Spinal cord (tissue), 10 donors: ENCODE results near the gene PHLDB2. TPM values are rescaled to one million over a fixed set of nuclear protein-coding genes. Genes with fewer than 3 reads are reported as not detected.

ENCODE experiments used
- DNase-seq, 6 donors: peaks; one replicate each; pipeline versions ENCODE4 v3.0.0 to v3.0.0-alpha.2; 2013 to 2015; ENCODE audit warnings: low spot score in 6 of 6, low read depth in 4 of 6
- H3K27ac ChIP-seq: one replicate; pipeline ENCODE4 v1.5.1; 2013; ENCODE audit warnings: low read depth, low read length, control low read depth
- H3K27me3 ChIP-seq: one replicate; pipeline ENCODE4 v1.6.1; 2013; ENCODE audit warnings: low read length; ENCODE audit not compliant: control insufficient read depth, insufficient read depth
- H3K36me3 ChIP-seq: one replicate; pipeline ENCODE4 v1.6.1; 2013; ENCODE audit warnings: low read length; ENCODE audit not compliant: control insufficient read depth, insufficient read depth
- H3K4me1 ChIP-seq: one replicate; pipeline ENCODE4 v1.6.1; 2013; ENCODE audit warnings: low read length; ENCODE audit not compliant: control insufficient read depth, insufficient read depth
- H3K4me3 ChIP-seq: one replicate; pipeline ENCODE4 v1.5.1; 2013; ENCODE audit warnings: low read depth, low read length, control low read depth
- H3K9me3 ChIP-seq: one replicate; pipeline ENCODE4 v1.6.1; 2013; ENCODE audit warnings: low read length; ENCODE audit not compliant: control insufficient read depth, insufficient read depth
- WGBS: methylation state at CpG from one replicate; pipeline ENCODE4 v1.1.5; 2013; ENCODE audit warnings: missing lambda C conversion rate; ENCODE audit not compliant: insufficient coverage; 5-methylcytosine and 5-hydroxymethylcytosine counted together
- polyA plus RNA-seq, 2 donors: library from polyadenylated mRNA; unstranded; fragments of 120-200 nt; gene quantifications; one replicate each; pipeline ENCODE4 v1.2.1, GENCODE V29; 2013; ENCODE audit not compliant: insufficient read length in 2 of 2
- total RNA-seq, 2 donors: library from RNA; depleted of rRNA in 1 of 2; stranded (reverse); fragments of 120-200 nt in 1 of 2; fragments of >200 nt in 1 of 2; gene quantifications; one replicate each; pipeline versions ENCODE4 v1.2.3 to v1.2.4, GENCODE V29; 2013 to 2014
- donor health status: healthy.

PHLDB2 gene
- total and polyA plus RNA-seq, 4 donors: 8.0 to 130 (median 31.0) TPM

- H3K36me3 ChIP-seq: no peaks in the 10 kb centered on the region
- H3K4me3 ChIP-seq: no peak overlapping the region
- peaks cover 12% of the 10 kb centered on the region for H3K4me1 ChIP-seq
- H3K9me3 ChIP-seq: no peaks in the 10 kb centered on the region
- WGBS: 83% methylated on average over 1 of the region's 6 CpGs
- DNase-seq: no peak
- H3K27ac ChIP-seq: no peak overlapping the region
- peaks cover 15% of the 10 kb centered on the region for H3K27me3 ChIP-seq
Observed at GRCh38 chr3:111857474-111857873, 1.6 kb upstream of the PHLDB2 start.

GRCh38 chr3:111858642-111859041 is 423 bp upstream of the PHLDB2 start:
- no peaks in the 10 kb centered on the region for H3K36me3 ChIP-seq
- 33% methylated on average over 1 of the region's 10 CpGs for WGBS

GRCh38 chr3:111859974-111860859 is 1.2 kb downstream of the PHLDB2 start:
- peak overlapping the region; percentile 71 for H3K4me3 ChIP-seq
- peaks cover 15% of the 10 kb centered on the region for H3K27me3 ChIP-seq
- no peaks in the 10 kb centered on the region for H3K9me3 ChIP-seq
- no peaks in the 10 kb centered on the region for H3K36me3 ChIP-seq
- 0% methylated on average over 29 of the region's 35 CpGs for WGBS
- H3K27ac ChIP-seq: peak overlapping the region; percentile 93
- H3K4me1 ChIP-seq: peaks cover 15% of the 10 kb centered on the region
- DNase-seq: peak in 4 of 6 donors; percentile 41 to 84 (median 62)

More at GRCh38 chr3:111858642-111859041, 423 bp upstream of the PHLDB2 start:
- Histone ChIP-seq H3K4me1 (peaks cover 15% of the 10 kb centered on the region), H3K27ac (peak overlapping the region; percentile 85), H3K4me3 (peak overlapping the region; percentile 71), H3K27me3 (peaks cover 15% of the 10 kb centered on the region), H3K9me3 (no peaks in the 10 kb centered on the region)
- no peak for DNase-seq

GRCh38 chr3:111861391-111861790 is 2.3 kb downstream of the PHLDB2 start:
- Histone ChIP-seq H3K4me3 (peak overlapping the region; percentile 71), H3K36me3 (no peaks in the 10 kb centered on the region), H3K9me3 (no peaks in the 10 kb centered on the region), H3K4me1 (peaks cover 15% of the 10 kb centered on the region), H3K27me3 (peaks cover 15% of the 10 kb centered on the region), H3K27ac (peak overlapping the region; percentile 93)
- DNase-seq: no peak
- WGBS: 67% methylated on average over 1 of the region's 7 CpGs

- 60% methylated on average over 1 of the region's 5 CpGs for WGBS
- Histone ChIP-seq H3K27ac (no peak overlapping the region), H3K4me1 (peaks cover 15% of the 10 kb centered on the region), H3K4me3 (no peak overlapping the region), H3K27me3 (peaks cover 15% of the 10 kb centered on the region), H3K36me3 (no peaks in the 10 kb centered on the region), H3K9me3 (no peaks in the 10 kb centered on the region)
- DNase-seq: no peak
Observed at GRCh38 chr3:111862415-111862814, 3.4 kb downstream of the PHLDB2 start.

- H3K4me1 ChIP-seq: peaks cover 15% of the 10 kb centered on the region
- H3K9me3 ChIP-seq: no peaks in the 10 kb centered on the region
- no peak overlapping the region for H3K27ac ChIP-seq
- no peak for DNase-seq
- no peak overlapping the region for H3K4me3 ChIP-seq
- WGBS: 62% methylated on average over 3 of the region's 3 CpGs
- no peaks in the 10 kb centered on the region for H3K36me3 ChIP-seq
- peaks cover 15% of the 10 kb centered on the region for H3K27me3 ChIP-seq
Observed at GRCh38 chr3:111862974-111863373, 3.9 kb downstream of the PHLDB2 start.

GRCh38 chr3:111863942-111864694 is 5.1 kb downstream of the PHLDB2 start:
- Histone ChIP-seq H3K36me3 (no peaks in the 10 kb centered on the region), H3K4me1 (peaks cover 10% of the 10 kb centered on the region), H3K27me3 (peaks cover 9% of the 10 kb centered on the region), H3K9me3 (no peaks in the 10 kb centered on the region), H3K27ac (peak overlapping the region; percentile 76), H3K4me3 (no peak overlapping the region)
- no peak for DNase-seq
- WGBS: no CpG with 5 or more reads among the region's 2 CpGs

- H3K36me3 ChIP-seq: no peaks in the 10 kb centered on the region
- peaks cover 4% of the 10 kb centered on the region for H3K27me3 ChIP-seq
- peak overlapping the region; percentile 76 for H3K27ac ChIP-seq
- WGBS: 72% methylated on average over 6 of the region's 6 CpGs
- peaks cover 8% of the 10 kb centered on the region for H3K4me1 ChIP-seq
- peak in 2 of 6 donors; percentile 30 to 37 for DNase-seq
- H3K9me3 ChIP-seq: no peaks in the 10 kb centered on the region
- H3K4me3 ChIP-seq: no peak overlapping the region
Observed at GRCh38 chr3:111864821-111865656, 6.0 kb downstream of the PHLDB2 start.

- no peak overlapping the region for H3K4me3 ChIP-seq
- H3K36me3 ChIP-seq: no peaks in the 10 kb centered on the region
- H3K4me1 ChIP-seq: peaks cover under 1% of the 10 kb centered on the region
- 96% methylated on average over 3 of the region's 7 CpGs for WGBS
- H3K27ac ChIP-seq: no peak overlapping the region
- DNase-seq: no peak
- no peaks in the 10 kb centered on the region for H3K27me3 ChIP-seq
- H3K9me3 ChIP-seq: no peaks in the 10 kb centered on the region
Observed at GRCh38 chr3:111867889-111868426, 8.9 kb downstream of the PHLDB2 start.
